GM19238 (cell line): ENCODE data around the gene ELANE.
"Not testable (repeated sequence)": the region's sequence is repeated elsewhere in the genome, so short reads cannot be mapped to it uniquely, and the experiment has no call there.

Experiments used
- DNase-seq: peaks from one replicate; pipeline ENCODE4 v3.0.0; 2011; ENCODE audit warnings: low spot score; ENCODE audit not compliant: insufficient read length

Gene ELANE

GRCh38 chr19:814152-815078 lies 37.7 kb upstream of the ELANE start:
- no peak for DNase-seq

- no peak for DNase-seq
Measured at GRCh38 chr19:815079-815774, 36.9 kb upstream of the ELANE start.

- DNase-seq: no peak
Measured at GRCh38 chr19:815775-816499, 36.2 kb upstream of the ELANE start.

GRCh38 chr19:816500-816857 lies 35.6 kb upstream of the ELANE start:
- no peak for DNase-seq

- DNase-seq: not testable (repeated sequence)
Measured at GRCh38 chr19:820212-820611, 31.9 kb upstream of the ELANE start.

- no peak for DNase-seq
Measured at GRCh38 chr19:821231-821824, 30.8 kb upstream of the ELANE start.

- DNase-seq: no peak
Measured at GRCh38 chr19:821825-822503, 30.1 kb upstream of the ELANE start, which contains the start of gene PLPPR3. Gene PLPPR3 (minus strand): TSS chr19:821955. CDS start chr19:821559, 396 bp downstream.

- DNase-seq: no peak
Measured at GRCh38 chr19:823565-824121, 28.5 kb upstream of the ELANE start.

- no peak for DNase-seq
Measured at GRCh38 chr19:824885-825284, 27.2 kb upstream of the ELANE start.

- DNase-seq: no peak
Measured at GRCh38 chr19:825897-826644, 26.0 kb upstream of the ELANE start.

GRCh38 chr19:827314-827709 lies 24.8 kb upstream of the ELANE start:
- no peak for DNase-seq

GRCh38 chr19:827710-828321 lies 24.3 kb upstream of the ELANE start, which contains the start of gene AZU1:
Gene AZU1 (plus strand): TSS chr19:827837. CDS start chr19:827847, 10 bp downstream.
- DNase-seq: no peak

GRCh38 chr19:829129-829758 lies 22.9 kb upstream of the ELANE start:
- DNase-seq: no peak

- DNase-seq: no peak
Measured at GRCh38 chr19:831407-832369, 20.4 kb upstream of the ELANE start.

GRCh38 chr19:834216-834615 lies 17.9 kb upstream of the ELANE start:
- no peak for DNase-seq

GRCh38 chr19:835210-835810 lies 16.8 kb upstream of the ELANE start:
- DNase-seq: no peak

GRCh38 chr19:840519-841206 lies 11.4 kb upstream of the ELANE start, which contains the start of gene PRTN3:
Gene PRTN3 (plus strand): TSS chr19:840999. CDS start chr19:841009, 10 bp downstream.
- no peak for DNase-seq
